HG02885 (cell line): ENCODE results near the gene MPP3.

Source experiments
- ATAC-seq: cut with Tn5 transposase; IDR thresholded peaks from one replicate; pipeline ENCODE4 v1.9.1; 2021; ENCODE audit warnings: mild to moderate bottlenecking; ENCODE audit not compliant: unreplicated experiment, poor library complexity

The MPP3 gene

GRCh38 chr17:43778337-43779144, 54.4 kb downstream of the MPP3 start, which contains the start of gene DUSP3:
DUSP3 (minus strand) TSS chr17:43778977; CDS start chr17:43778924, 53 bp downstream.
- ATAC-seq = peak; percentile 88

- ATAC-seq = no peak
These were observed 58.4 kb downstream of the MPP3 start for GRCh38 chr17:43774304-43775250.

GRCh38 chr17:43772877-43773648, 59.9 kb downstream of the MPP3 start:
- no peak for ATAC-seq

GRCh38 chr17:43771463-43771862, 61.5 kb downstream of the MPP3 start:
- no peak for ATAC-seq

DNA sequence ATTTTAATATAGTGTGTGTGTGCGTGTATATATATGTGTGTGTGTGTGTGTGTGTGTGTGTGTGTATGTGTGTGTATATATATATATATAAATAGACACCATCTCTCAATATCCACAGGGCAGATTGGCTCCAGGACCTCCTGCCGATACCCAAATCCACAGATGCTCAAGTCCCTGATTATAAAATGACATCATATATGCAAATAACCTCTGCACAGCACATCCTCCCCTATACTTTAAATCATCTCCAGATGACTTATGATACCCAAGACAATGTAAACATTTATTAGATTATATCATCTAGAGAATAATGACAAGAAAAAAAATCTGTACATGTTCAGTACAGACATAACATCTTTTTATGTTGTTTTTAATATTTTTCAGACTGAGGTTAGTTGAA, 62.0 kb downstream of the MPP3 start:
- ATAC-seq = no peak

- ATAC-seq = no peak
These were observed 63.1 kb downstream of the MPP3 start for GRCh38 chr17:43769859-43770258.

GRCh38 chr17:43769426-43769825, 63.5 kb downstream of the MPP3 start:
- no peak for ATAC-seq

- no peak for ATAC-seq
These were observed 64.0 kb downstream of the MPP3 start for GRCh38 chr17:43768943-43769342.

GRCh38 chr17:43768382-43768781, 64.6 kb downstream of the MPP3 start:
- no peak for ATAC-seq

DNA sequence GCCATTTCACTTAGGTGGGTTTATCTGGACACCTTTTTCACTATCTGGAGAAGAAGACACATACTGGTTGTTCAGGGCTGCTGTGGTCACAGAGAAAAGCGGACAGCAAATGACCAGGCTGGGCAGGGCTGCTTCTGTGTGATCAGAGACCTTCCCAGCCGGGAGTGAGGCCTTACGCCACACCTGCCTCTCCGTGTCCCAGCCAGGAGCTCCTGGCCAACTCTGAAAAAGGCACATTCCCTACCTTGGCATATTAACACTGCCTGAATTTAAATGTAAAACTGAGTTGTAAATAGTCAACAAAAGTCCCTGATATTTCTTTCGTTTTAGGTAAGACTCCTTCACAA, 65.3 kb downstream of the MPP3 start:
- ATAC-seq = no peak

DNA sequence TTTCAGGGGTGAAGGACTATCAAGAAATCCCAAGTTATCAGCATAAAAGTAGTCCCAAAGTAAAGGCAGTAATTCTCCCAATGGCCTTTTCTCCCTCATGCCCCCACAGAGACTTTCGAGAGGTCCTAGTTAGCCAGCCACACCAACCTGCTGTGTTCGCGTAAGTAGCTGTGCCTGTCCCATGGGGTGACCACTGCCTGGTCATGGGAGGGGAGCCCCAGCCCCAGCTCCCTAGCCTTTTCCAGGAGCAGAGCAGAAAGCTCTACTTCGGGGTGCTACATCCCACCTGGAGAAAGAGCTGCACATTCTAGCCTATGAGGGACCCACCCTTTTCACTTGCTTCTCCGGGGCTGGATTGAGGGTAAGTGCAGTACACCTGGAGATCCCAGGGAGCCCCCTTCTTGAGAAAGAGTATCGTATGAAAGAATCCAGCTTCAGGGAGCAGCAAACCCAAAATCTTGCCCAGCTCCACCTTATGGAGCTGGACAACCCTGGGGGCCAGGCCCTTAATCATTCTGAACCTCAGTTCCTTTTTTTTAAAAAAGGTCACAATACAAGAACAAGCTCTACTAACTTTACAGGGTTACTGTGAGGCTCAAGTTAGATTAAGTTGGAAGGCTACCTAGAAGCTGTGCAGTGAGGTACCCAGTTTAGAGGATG, 65.8 kb downstream of the MPP3 start:
- no peak for ATAC-seq

DNA sequence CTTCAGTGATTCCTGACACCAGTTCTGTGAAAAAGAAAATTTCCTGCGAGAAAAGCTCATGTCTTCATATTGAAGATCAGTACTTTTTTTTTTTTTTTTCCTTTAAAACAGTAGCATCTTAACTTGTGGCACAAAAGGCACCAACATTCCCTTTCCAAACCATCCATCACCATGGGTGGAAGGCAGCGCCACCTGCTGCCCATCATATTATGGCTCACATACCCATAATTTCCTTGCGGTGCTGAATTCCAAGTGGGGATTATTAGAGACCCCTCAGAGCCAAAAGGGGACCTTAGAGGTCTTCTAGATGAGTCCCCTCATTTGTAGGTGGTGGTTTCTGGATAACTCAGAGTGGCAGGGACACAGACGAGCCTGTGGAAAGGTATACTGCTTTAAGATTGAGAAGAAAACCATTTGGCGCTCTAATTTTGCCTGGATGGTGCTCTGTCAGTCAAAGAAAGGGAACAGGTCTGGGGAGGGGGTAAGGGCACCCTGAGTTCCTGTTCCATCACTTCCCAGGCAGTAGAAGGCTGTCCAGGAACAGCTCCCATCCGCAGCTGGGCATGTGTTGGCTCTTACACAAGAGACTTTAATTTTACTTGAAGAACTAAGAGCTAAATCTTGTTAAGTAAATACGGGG, 66.4 kb downstream of the MPP3 start:
- no peak for ATAC-seq

GRCh38 chr17:43760254-43760852, 72.6 kb downstream of the MPP3 start:
- ATAC-seq = no peak

DNA sequence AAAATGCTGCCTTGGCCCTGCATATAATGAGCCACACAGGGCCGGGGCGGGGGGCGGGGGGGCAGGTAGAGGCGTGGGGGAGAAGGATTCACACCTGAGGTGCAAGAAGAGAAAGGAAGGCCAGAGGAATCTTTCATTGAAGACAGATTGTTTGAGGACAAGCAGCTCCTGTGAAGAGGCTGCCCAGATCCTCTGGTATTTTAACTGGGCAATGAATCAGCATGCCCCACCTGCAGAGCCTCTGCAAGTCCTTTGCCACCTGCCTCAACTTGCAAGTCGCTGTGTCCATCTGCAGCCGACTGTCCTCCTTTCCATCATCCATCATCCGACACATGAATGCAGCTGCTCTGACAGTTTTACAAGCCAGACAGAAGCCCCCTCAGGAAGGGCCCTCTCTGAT, 73.1 kb downstream of the MPP3 start:
- ATAC-seq = no peak

DNA sequence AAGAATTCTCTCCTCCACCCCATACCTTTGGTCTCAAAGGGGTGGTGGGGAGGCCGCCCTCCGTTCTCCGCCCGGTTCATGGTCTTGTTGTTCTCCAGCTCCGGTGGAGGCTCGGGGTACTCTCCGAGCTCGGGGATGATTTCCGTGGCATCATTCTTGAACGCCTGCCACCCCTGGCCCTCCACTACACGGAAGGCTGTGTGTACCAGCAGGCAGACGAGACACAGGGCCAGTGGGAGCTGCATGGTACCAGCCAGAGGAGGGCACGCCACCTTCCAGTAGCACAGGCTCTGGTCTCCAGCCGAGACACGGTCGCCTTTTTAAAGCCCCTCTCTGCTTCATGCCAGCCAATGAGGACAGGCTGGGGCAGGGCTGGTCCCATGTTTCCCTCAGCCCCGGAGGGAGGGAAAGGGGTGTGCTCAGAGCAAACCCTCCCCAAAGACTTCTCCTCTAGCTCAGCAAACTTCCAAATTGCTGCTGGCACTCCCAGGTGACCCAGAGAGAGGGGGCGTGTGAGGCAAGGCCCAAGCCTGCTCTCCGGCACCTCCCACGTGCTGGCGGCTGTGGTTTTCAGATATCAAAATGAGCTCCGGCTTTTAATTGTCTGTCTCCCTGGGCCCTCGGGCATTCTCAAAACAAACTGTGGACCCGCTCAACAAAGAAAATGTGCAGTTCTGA, 74.3 kb downstream of the MPP3 start, which contains the start of gene SOST:
Gene SOST, minus strand, starts transcription at position 295 of the 678 bp plus-strand sequence. Its CDS starts 50 bp downstream, at position 245.
- ATAC-seq = no peak

GRCh38 chr17:43758086-43758485, 74.9 kb downstream of the MPP3 start:
- no peak for ATAC-seq

GRCh38 chr17:43757171-43757660, 75.7 kb downstream of the MPP3 start:
- ATAC-seq = no peak

DNA sequence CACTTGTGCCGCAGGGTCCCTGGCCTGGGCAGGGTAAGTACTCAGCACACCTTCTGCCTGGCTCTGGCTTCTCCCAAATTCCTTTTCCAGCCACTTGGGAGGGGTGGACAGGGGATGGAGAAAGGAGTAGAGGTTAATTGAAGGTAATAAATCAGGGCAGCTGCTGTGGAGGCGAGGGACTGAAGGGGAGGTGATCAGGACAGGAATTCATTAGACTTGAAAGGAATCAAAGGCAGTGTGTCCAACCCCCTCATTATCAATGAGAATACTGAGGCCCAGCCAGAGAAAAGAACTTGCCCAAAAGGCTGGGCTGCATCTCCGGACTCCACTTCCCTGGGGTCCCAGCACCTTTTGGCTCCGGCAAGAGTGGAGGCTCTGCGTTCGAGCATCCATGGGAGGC, 76.7 kb downstream of the MPP3 start:
- no peak for ATAC-seq
